Erythroblast (primary cell): Measurements from ENCODE around the gene MACROH2A2.
"Not testable (repeated sequence)": the region's sequence is repeated elsewhere in the genome, so short reads cannot be mapped to it uniquely, and the experiment has no call there.

Experiments used
- DNase-seq, 2 experiments: peaks; one replicate each; lab custom pipeline; 2025; lab: John Stamatoyannopoulos, UW
- GATA1 ChIP-seq: IDR thresholded peaks from 2 replicates; pipeline ENCODE4 v1.6.1; 2011; ENCODE audit warnings: low read depth, mild to moderate bottlenecking, control low read depth, low read length, moderate library complexity
- POLR2A ChIP-seq: IDR thresholded peaks from 2 replicates; pipeline ENCODE4 v1.6.1; 2011; ENCODE audit warnings: mild to moderate bottlenecking, low read length

The MACROH2A2 gene

DNA sequence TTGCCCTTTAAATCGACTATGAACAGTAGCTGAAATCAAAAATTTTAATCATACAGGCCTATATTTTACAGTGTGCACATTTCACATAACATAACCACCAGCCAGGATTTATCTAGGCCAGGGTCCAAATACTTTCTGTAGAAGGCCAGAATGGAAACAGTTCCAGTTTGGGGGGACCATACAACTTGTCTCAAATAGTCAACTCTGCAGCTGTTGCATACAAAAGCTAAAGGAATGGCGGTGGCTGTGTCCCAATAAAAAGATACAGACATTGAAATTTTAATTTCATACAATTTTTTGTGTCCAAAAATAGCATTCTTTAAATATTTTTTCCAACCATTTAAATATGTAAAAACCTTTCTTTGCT is 94.6 kb downstream of the MACROH2A2 start:
- no peak for TF ChIP-seq GATA1
- TF ChIP-seq POLR2A = no peak
- no peak for DNase-seq

DNA sequence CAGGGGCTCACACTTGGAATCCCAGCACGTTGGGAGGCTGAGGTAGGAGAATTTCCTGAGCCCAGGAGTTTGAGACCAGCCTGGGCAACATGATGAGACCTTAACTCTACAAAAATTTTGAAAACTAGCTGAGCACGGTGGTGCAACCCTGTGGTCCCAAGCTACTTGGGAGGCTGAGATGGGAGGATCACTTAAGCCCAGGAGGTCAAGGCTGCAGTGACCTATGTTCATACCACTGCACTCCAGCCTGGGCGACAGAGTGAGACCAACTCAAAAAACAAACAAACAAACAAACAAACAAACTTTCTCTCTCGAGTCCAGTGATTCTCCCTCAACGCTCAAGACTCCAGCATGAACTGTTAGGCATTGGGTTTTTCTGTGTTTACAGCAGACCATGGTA is 95.9 kb downstream of the MACROH2A2 start:
- TF ChIP-seq GATA1 = no peak
- TF ChIP-seq POLR2A = no peak
- no peak for DNase-seq

DNA sequence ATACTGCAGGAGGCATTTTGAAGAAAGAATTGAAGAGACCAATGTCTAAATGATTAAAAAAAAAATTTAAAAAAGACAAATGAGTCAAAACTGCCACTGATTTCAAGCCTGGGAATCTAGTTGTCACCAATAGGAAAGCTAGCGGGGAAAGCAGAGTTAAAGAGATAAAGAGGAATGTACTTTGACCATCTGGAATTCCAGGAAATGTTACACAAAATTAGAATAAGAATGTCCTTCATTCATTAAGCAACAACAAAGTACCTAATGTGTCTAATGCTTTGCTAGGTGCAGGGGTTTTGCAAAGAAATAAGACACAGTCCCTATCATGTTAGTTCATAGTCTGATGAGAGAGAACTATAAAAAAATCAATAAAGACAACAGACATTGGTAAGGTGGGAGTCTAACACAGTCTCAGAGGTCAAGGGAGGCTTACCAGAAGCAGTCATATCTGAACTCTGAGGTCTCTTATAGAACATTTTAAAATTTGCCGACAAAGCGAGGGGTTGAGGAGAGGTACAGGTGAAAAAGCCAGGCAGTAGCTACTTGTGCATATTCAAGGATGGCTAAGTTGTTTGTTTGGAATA is 102.7 kb downstream of the MACROH2A2 start:
- TF ChIP-seq GATA1 = no peak
- no peak for TF ChIP-seq POLR2A
- no peak for DNase-seq

DNA sequence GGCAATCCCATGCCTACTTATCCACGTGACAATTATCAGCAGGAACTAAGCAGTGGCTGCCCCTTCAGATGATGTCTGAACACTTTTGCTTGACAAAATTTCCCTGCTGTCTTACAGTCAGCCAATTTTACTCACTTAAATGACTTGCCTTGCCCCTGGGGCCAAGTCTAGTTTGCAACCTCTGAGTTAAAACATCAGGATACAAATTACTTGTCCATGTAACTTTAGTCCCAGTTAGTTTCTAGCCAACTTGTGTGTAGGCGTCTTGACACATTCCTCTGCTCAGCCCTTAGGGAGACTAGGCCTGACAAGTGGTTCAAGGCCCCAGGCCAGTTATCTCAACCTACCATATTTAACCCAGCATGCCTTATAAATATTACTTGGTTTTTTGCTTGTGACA is 105.5 kb downstream of the MACROH2A2 start:
- TF ChIP-seq GATA1 (no peak), POLR2A (no peak)
- peak in 1 of 2 experiments; percentile 17 for DNase-seq

DNA sequence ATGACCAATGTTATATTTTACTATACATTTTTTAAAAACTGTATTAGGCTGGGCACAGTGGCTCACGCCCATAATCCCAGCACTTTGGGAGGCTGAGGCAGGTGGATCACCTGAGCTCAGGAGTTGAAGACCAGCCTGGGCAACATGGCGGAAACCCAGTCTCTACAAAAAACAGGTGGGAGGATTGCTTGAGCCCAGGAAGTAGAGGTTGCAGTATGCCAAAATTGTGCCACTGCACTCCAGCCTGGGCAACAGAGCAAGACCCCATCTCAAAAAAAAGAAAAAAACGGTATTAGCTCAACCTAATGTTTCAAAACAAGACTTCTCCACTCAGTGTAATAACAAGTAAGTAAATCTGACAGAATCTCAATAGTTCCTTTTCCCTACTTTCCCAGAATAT is 106.7 kb downstream of the MACROH2A2 start:
- DNase-seq = not testable (repeated sequence)

DNA sequence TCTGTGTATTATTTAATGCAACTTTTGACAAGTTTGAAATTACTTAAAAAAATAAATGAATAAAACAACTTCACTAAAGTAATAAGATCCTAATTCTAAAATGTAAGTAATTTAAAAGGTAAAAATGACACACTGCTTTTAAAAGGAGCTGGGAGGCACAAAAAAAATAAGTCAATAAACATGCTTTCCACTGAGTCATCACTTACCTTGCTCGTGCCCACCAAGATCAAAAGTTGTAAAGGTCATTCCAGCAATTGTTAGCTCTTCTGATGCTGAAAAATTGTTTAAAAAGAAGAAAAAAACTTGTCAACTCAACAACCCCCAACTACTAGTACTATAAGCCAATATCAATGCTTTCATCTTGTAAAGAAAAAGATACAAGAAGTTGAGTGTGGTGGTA is 108.2 kb downstream of the MACROH2A2 start:
- no peak for DNase-seq
- TF ChIP-seq GATA1 (no peak), POLR2A (no peak)
